HG02938 (cell line): Measurements from ENCODE around the gene CEP72.

ENCODE experiments used
- ATAC-seq: cut with Tn5 transposase; IDR thresholded peaks from one replicate; pipeline ENCODE4 v1.9.1; 2021; ENCODE audit warnings: mild to moderate bottlenecking, moderate library complexity; ENCODE audit not compliant: unreplicated experiment

CEP72 gene

GRCh38 chr5:634191-634590 lies 22.1 kb downstream of the CEP72 start:
- no peak for ATAC-seq

- no peak for ATAC-seq
Observed at GRCh38 chr5:635306-636055, 23.3 kb downstream of the CEP72 start.

- ATAC-seq: no peak
Observed at GRCh38 chr5:636951-637350, 24.8 kb downstream of the CEP72 start.

DNA sequence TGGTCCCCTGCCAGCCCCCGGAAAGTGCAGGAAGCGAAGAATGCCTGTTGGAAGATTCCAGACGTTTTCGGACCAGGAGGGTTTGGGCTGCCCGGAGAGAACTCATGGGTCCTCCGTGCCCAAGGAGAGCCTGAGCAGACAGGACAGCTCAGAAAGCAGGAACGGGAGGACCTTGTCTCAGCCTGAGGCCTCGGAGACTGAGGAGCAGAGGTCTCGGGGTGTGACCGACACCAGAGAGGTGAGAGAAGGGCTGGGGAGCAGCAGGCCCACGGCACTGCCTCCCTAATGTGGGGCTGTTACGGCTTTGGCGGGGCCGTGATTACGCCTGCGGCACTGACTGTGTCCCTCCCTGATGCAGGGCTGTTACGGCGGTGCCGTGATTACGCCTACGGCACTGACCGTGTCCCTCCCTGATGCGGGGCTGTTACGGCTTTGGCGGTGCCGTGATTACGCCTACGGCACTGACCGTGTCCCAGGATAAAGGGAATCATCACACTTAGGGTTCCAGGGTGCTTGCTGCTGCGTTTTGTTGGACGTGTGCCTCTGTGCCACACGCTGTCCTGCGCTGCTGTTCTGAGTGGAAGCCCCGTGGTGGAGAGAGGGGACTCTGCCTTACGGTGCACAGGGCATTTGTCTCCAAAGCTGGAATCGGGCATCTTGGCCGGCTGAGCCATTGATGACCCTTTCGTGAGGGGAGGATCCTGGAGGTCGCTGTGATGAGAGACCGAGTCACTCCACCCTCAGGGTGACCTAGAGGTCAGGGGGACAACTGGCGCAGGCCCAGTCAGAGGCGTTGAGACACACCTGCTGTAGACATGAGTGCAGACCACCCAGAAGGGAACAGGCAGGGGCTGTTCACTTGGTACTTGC lies 25.7 kb downstream of the CEP72 start:
- ATAC-seq: no peak

DNA sequence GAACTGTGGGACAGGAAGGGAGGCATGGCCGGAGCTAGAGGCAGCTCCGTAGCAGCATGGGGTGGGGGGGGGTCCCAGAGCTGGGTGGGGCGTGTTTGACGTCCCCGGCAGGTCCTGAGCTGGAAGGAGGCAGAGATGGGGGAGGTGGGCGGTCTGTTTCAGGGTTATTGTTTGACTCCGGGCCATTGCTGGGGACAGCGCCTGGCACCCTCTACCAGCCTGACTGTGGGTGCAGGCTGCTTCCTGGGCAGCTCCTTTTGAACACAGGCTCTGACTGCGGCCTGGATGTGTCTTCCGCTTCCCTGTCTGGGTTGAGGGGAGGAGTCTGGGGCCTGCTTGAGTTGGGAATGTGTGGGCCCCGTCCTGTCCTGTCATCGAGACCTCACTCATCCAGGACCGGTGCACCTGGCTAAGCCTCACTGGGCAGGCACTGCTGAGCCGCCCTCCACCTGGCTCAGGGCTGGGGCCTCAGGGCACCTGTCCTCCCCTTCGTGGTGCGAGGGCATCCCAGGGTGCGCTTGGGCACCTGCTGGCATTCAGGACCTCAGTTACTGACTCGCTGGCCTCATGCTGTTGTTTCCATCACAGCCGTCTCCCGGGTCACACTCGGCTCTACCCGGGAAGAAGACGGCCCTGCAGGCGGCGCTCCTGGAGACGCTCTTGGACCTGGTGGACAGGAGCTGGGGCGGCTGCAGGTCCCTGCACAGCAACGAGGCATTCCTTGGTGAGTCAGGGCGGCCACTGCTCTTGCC lies 26.5 kb downstream of the CEP72 start:
- ATAC-seq: no peak

- no peak for ATAC-seq
Observed at GRCh38 chr5:639253-639530, 27.1 kb downstream of the CEP72 start.

DNA sequence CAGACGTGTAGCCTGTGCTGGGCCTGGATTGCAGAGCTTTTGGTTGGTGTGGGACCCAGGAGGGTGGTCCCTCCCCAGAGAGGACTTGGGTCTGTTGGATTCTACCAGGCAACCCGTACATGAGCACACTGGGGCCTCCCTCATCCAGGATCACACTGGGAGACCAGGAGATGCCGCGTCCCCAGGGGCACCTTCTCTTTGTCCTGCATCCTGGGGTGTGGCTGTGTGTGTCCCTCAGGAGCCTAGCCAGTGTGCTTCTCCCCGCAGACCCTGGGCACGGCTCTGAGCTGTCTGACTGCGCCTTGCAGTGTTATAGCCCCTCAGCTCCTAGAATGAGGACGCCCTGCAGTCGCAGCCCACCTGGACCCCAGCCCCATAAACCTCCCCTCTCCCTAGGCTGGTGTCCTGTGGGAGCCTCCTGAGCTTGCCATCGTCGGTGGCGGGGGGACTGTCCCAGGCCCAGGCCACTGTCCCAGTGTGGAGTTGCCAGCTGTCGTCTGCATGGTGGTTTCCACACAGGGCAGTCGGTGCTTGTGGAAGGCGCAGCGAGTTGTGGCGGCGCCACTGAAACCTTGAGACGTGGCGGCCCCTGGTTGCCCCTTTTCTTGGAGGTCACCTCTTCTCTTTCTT lies 27.6 kb downstream of the CEP72 start:
- no peak for ATAC-seq

GRCh38 chr5:640461-641330 lies 28.6 kb downstream of the CEP72 start:
- ATAC-seq: no peak

GRCh38 chr5:641331-641765 lies 29.2 kb downstream of the CEP72 start:
- no peak for ATAC-seq

GRCh38 chr5:642481-642880 lies 30.3 kb downstream of the CEP72 start:
- no peak for ATAC-seq

GRCh38 chr5:643351-643801 lies 31.2 kb downstream of the CEP72 start:
- ATAC-seq: no peak

DNA sequence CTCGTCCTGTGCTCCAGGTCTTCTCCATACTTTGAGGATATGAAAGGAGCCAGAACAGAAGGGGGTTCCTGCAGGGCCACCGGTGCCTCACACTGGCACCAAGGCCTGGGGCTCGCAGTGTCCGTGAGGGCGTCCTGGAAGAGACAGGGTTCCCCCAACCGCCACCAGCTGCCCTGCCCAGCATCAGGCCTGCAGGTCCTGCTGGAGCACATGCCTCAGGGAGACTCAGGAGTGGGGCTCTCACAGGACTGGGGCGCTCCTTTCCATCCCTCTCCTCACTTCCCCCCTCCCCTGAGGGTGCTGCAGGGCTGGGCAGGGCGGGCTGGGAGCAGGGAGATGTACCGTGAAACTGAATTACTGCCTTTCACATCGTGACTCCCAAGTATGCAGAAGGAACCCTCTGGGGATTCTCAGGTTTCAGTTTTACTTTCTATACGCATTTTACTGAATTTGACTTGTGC lies 31.7 kb downstream of the CEP72 start:
- ATAC-seq: no peak

- no peak for ATAC-seq
Observed at GRCh38 chr5:644509-644908, 32.4 kb downstream of the CEP72 start.

- no peak for ATAC-seq
Observed at GRCh38 chr5:644971-645370, 32.8 kb downstream of the CEP72 start.

GRCh38 chr5:645421-645820 lies 33.3 kb downstream of the CEP72 start:
- ATAC-seq: no peak

DNA sequence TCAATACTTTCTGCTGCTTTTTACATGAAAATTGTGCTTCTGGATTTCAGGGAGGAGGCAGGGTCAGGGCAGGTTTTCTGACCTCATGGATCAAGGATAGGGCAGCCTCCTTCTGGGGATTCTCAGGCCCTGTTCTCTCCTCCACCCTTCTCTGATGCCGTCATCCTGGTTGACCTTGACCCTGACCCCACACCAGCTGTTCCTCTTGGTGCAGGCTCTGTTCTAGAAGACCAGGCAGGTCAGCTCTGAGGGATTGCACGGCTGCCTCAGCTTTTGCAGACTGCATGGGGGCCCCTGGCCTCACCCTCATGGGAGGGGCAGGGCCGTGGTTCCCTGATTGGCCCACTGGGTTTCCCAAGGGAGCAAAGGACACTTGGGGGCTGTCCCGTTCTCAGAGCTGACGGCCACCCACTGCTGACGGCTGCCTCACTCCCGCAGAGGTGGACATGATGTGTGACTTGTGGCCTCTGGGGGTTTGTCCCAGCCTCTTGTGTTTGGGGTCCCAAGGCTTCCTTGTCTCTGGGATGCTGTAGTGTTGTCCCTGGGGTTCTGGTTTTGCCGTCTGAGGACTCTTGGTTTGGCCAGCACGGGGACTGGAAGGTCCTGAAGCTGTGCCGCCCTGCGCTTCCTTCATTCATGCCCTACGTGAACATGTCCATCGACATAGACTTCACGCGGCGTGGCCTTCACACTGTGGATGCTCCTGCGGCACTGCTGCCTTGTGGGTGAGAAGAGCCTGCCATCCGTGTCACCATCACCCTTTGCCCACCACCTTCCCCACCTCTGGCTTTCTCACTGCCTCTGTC lies 34.5 kb downstream of the CEP72 start:
- no peak for ATAC-seq

DNA sequence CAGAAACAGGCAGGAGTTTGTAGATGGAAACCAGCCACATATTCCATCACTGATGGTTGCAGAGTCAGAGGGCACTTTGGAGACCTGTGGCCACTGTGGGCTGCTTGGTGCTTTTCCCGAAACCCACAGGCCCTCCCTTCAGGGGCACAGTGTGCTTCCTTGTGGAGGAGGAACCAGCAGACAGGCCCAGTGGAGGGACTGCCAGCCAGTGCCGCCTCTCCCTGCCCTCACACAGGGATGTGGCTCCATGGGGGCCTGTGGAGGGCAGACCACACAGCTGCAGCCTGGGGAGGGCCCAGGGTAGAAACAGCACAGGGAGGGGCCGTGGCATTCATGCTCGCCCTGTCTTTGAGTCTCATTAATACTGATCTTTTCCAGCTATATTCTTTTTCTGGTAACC lies 35.2 kb downstream of the CEP72 start:
- ATAC-seq: no peak

DNA sequence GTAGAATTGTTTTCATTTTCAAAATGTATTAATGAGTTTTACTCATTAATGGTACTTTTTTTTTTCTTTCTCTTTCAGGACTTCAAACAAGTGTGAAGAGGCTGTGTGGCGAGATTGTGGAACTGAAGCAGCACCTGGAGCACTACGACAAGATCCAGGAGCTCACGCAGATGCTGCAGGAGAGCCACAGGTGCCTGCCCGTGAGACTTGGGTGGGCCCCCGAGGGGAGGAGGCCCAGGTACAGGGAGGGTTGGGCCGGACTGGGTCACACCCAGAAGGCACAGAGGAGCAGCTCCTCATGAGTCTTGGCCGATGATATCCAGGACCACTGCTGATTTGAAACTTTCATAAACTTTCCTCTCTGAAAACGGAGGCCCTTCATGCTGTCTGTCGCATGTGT lies 35.6 kb downstream of the CEP72 start:
- no peak for ATAC-seq

- no peak for ATAC-seq
Observed at GRCh38 chr5:651296-652022, 39.3 kb downstream of the CEP72 start.
